H9 (cell line): ENCODE results near the gene RHOD. TPM values are rescaled to one million over a fixed set of nuclear protein-coding genes. Genes with fewer than 3 reads are reported as not detected.

Source experiments
- DNase-seq: peaks from one replicate; pipeline ENCODE4 v3.0.0-alpha.2; 2017
- H2AFZ ChIP-seq: one replicate; pipeline ENCODE4 v1.6.1; 2013; ENCODE audit warnings: mild to moderate bottlenecking, low read length, control low read depth, moderate library complexity
- H2AK5ac ChIP-seq: 2 replicates; pipeline ENCODE4 v1.6.1; 2013; ENCODE audit warnings: low read length, control low read depth, mixed read lengths; ENCODE audit not compliant: insufficient read length
- H2BK120ac ChIP-seq: one replicate; pipeline ENCODE4 v1.6.1; 2013; ENCODE audit warnings: low read depth, mild to moderate bottlenecking, low read length, control low read depth, inconsistent platforms; ENCODE audit not compliant: poor library complexity, severe bottlenecking
- H2BK12ac ChIP-seq: 2 replicates; pipeline ENCODE4 v1.6.1; 2013; ENCODE audit warnings: low read length, control low read depth, mixed read lengths, low read depth; ENCODE audit not compliant: insufficient read length
- H2BK15ac ChIP-seq: 2 replicates; pipeline ENCODE4 v1.6.1; 2013; ENCODE audit warnings: low read depth, low read length, control low read depth
- H2BK20ac ChIP-seq: one replicate; pipeline ENCODE4 v1.6.1; 2013; ENCODE audit warnings: low read depth, mild to moderate bottlenecking, low read length, control low read depth, inconsistent platforms; ENCODE audit not compliant: poor library complexity, severe bottlenecking
- H2BK5ac ChIP-seq: 2 replicates; pipeline ENCODE4 v1.6.1; 2013; ENCODE audit warnings: low read length, control low read depth, mixed read lengths; ENCODE audit not compliant: insufficient read length
- H3K14ac ChIP-seq: 2 replicates; pipeline ENCODE4 v1.6.1; 2013; ENCODE audit warnings: low read length, control low read depth; ENCODE audit not compliant: insufficient read depth
- H3K18ac ChIP-seq: 2 replicates; pipeline ENCODE4 v1.6.1; 2013; ENCODE audit warnings: low read depth, mild to moderate bottlenecking, mixed read lengths, low read length, control low read depth; ENCODE audit not compliant: insufficient read length
- H3K23ac ChIP-seq: 2 replicates; pipeline ENCODE4 v1.6.1; 2013; ENCODE audit warnings: low read length, control low read depth, mixed read lengths, low read depth; ENCODE audit not compliant: insufficient read length
- H3K23me2 ChIP-seq: 2 replicates; pipeline ENCODE4 v1.6.1; 2013; ENCODE audit warnings: low read depth, mild to moderate bottlenecking, mixed read lengths, low read length, control low read depth; ENCODE audit not compliant: insufficient read length, poor library complexity, severe bottlenecking
- H3K27ac ChIP-seq: 2 replicates; pipeline ENCODE4 v1.5.1; 2013; ENCODE audit warnings: low read length, control low read depth, mixed read lengths, low read depth; ENCODE audit not compliant: insufficient read length
- H3K27me3 ChIP-seq: 2 replicates; pipeline ENCODE4 v1.6.1; 2013; ENCODE audit warnings: low read length, control low read depth, inconsistent platforms; ENCODE audit not compliant: insufficient read depth
- H3K4ac ChIP-seq: 2 replicates; pipeline ENCODE4 v1.6.1; 2013; ENCODE audit warnings: low read depth, mild to moderate bottlenecking, control low read depth, inconsistent platforms, low read length, moderate library complexity
- H3K4me1 ChIP-seq: 2 replicates; pipeline ENCODE4 v1.6.1; 2013; ENCODE audit warnings: low read length, control low read depth, inconsistent platforms; ENCODE audit not compliant: insufficient read depth
- H3K4me2 ChIP-seq: 2 replicates; pipeline ENCODE4 v1.6.1; 2013; ENCODE audit warnings: low read length, control low read depth, mixed read lengths; ENCODE audit not compliant: insufficient read length, insufficient read depth
- H3K56ac ChIP-seq: 2 replicates; pipeline ENCODE4 v1.6.1; 2013; ENCODE audit warnings: low read depth, mild to moderate bottlenecking, mixed read lengths, low read length, control low read depth; ENCODE audit not compliant: insufficient read length
- H3K79me1 ChIP-seq: 2 replicates; pipeline ENCODE4 v1.6.1; 2013; ENCODE audit warnings: low read depth, mild to moderate bottlenecking, moderate library complexity, low read length, control low read depth, inconsistent platforms; ENCODE audit not compliant: insufficient read depth, poor library complexity, severe bottlenecking
- H3K79me2 ChIP-seq: 2 replicates; pipeline ENCODE4 v1.6.1; 2013; ENCODE audit warnings: low read length, control low read depth, inconsistent platforms; ENCODE audit not compliant: insufficient read depth
- H3K9ac ChIP-seq: 2 replicates; pipeline ENCODE4 v1.6.1; 2013; ENCODE audit warnings: low read length, control low read depth, mixed read lengths; ENCODE audit not compliant: insufficient read length; ENCODE audit errors: extremely low read depth
- H3K9me3 ChIP-seq: one replicate; pipeline ENCODE4 v1.6.1; 2013; ENCODE audit warnings: low read depth, low read length, inconsistent platforms; ENCODE audit not compliant: control insufficient read depth
- H3T11ph ChIP-seq: one replicate; pipeline ENCODE4 v1.6.1; 2013; ENCODE audit warnings: mild to moderate bottlenecking, low read length, control low read depth, inconsistent platforms
- H4K20me1 ChIP-seq: one replicate; pipeline ENCODE4 v1.6.1; 2013; ENCODE audit not compliant: control insufficient read depth, insufficient read length, insufficient read depth
- H4K5ac ChIP-seq: 2 replicates; pipeline ENCODE4 v1.6.1; 2013; ENCODE audit warnings: low read depth, mild to moderate bottlenecking, mixed read lengths, low read length, control low read depth; ENCODE audit not compliant: insufficient read length
- H4K8ac ChIP-seq: replicated peaks from 2 replicates; pipeline ENCODE4 v1.6.1; 2013; ENCODE audit warnings: low read length, control low read depth, mixed read lengths, low read depth; ENCODE audit not compliant: insufficient read length
- H4K91ac ChIP-seq: 2 replicates; pipeline ENCODE4 v1.6.1; 2013; ENCODE audit warnings: low read depth, mild to moderate bottlenecking, moderate library complexity, mixed read lengths, low read length, control low read depth; ENCODE audit not compliant: insufficient read length
- H3K27ac Mint-ChIP-seq, 3 experiments: 2 replicates in 2 of 3; 3 replicates in 1 of 3; pipeline ENCODE4 v1.8.0; 2020 to 2021; ENCODE audit warnings: mixed read lengths in 3 of 3, mild to moderate bottlenecking in 1 of 3, moderate library complexity in 1 of 3
- H3K27me3 Mint-ChIP-seq: 2 replicates; pipeline ENCODE4 v1.8.0; 2021; ENCODE audit warnings: low read depth, mild to moderate bottlenecking, moderate library complexity, mixed read lengths
- H3K36me3 Mint-ChIP-seq, 3 experiments: 2 replicates in 2 of 3; 3 replicates in 1 of 3; pipeline ENCODE4 v1.8.0; 2020 to 2021; ENCODE audit warnings: low read depth in 3 of 3, mixed read lengths in 3 of 3; ENCODE audit not compliant: insufficient read depth in 1 of 3
- H3K4me1 Mint-ChIP-seq, 2 experiments: 2 replicates each; pipeline ENCODE4 v1.8.0; 2020; ENCODE audit warnings: mixed read lengths in 2 of 2
- H3K4me3 Mint-ChIP-seq, 2 experiments: 2 replicates in 1 of 2; 3 replicates in 1 of 2; pipeline ENCODE4 v1.8.0; 2020 to 2021; ENCODE audit warnings: mild to moderate bottlenecking in 2 of 2, mixed read lengths in 2 of 2, moderate library complexity in 1 of 2
- H3K9me3 Mint-ChIP-seq, 2 experiments: 2 replicates in 1 of 2; 3 replicates in 1 of 2; pipeline ENCODE4 v1.8.0; 2020; ENCODE audit warnings: mild to moderate bottlenecking in 2 of 2, mixed read lengths in 2 of 2, moderate library complexity in 1 of 2
- WGBS: extraction: QIAGEN DNeasy Blood & Tissue Kit; methylation state at CpG from one replicate; pipeline ENCODE4 v1.1.7; 2013; ENCODE audit warnings: missing lambda C conversion rate, low lambda C conversion rate, mixed read lengths; ENCODE audit not compliant: insufficient read length; ENCODE audit errors: extremely low coverage; 5-methylcytosine and 5-hydroxymethylcytosine counted together
- total RNA-seq: library from RNA; stranded (reverse); gene quantifications from 2 replicates; pipeline ENCODE4 v1.2.1, GENCODE V29; 2021
- TF ChIP-seq, protein P1 (sequence below): fragments of 200-600 bp; sonication (generic); conservative IDR thresholded peaks from 3 replicates; pipeline ENCODE4 v1.8.0; 2021; ENCODE audit warnings: antibody characterized with exemption, mild to moderate bottlenecking

RHOD gene
- total RNA-seq, 1 experiment from 2014 or later, result 14.8 TPM

DNA sequence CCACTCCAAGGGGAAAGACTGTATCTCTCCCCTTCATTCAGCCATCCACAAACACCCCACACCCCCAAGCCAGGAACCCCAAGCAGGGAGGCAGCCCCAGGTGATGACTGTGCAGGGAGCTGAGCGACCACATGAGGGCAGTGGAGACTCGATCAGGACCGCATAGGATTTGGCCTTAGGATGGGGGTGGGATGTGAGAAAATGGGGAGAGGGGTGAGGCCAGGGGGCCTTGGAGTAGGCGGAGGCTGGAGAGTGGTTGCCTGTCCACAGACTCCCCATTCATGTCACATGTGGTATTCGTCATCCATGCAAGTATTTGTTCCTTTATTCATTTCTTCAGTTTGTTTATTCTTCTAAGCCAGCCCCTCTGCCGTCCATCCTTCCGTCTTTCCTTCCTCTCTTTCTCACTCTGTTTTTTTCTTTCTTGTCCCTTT is 2.7 kb upstream of the RHOD start:
- peak; percentile 74 for DNase-seq
- Histone ChIP-seq H3K4me1 (no peaks in the 10 kb centered on the region; the same call in 1 of the 2 replicates), H4K20me1 (peaks cover 3% of the 10 kb centered on the region), H2AFZ (no peak overlapping the region), H4K8ac (no peak overlapping the region), H2AK5ac (no peak overlapping the region), H3K14ac (no peak overlapping the region), H3K23ac (no peak overlapping the region), H3K27ac (no peak overlapping the region), H3K79me2 (no peaks in the 10 kb centered on the region), H3K9ac (no peak overlapping the region), H2BK5ac (no peak overlapping the region), H3K79me1 (no peaks in the 10 kb centered on the region), H3K18ac (no peak overlapping the region), H3K4ac (no peak overlapping the region), H2BK12ac (no peak overlapping the region), H3K4me2 (no peak overlapping the region), H3K23me2 (peaks cover 4% of the 10 kb centered on the region), H3T11ph (no peak overlapping the region), H4K5ac (no peak overlapping the region), H2BK20ac (no peak overlapping the region), H4K91ac (no peak overlapping the region), H3K9me3 (no peaks in the 10 kb centered on the region), H3K27me3 (no peaks in the 10 kb centered on the region), H3K56ac (no peak overlapping the region), H2BK15ac (no peak overlapping the region), H2BK120ac (no peak overlapping the region)
- Mint-ChIP-seq H3K4me3 (peak overlapping the region in 1 of 2 experiments; percentile 1; a peak in 2 of 5 replicates), H3K27me3 (no peaks in the 10 kb centered on the region; the same call in none of the 2 replicates), H3K9me3 (no peaks in the 10 kb centered on the region), H3K36me3 (no peaks in the 10 kb centered on the region), H3K27ac (0 out of 7 replicates have a peak overlapping the region, but pooled peaks of 1 of the 3 experiments have one; percentile 12), H3K4me1 (peaks cover 20 to 43% of the 10 kb centered on the region in 2 experiments)
- whole genome bisulfite sequencing, result no CpG with 5 or more reads among the region's 7 CpGs
- TF ChIP-seq, protein P1, sequence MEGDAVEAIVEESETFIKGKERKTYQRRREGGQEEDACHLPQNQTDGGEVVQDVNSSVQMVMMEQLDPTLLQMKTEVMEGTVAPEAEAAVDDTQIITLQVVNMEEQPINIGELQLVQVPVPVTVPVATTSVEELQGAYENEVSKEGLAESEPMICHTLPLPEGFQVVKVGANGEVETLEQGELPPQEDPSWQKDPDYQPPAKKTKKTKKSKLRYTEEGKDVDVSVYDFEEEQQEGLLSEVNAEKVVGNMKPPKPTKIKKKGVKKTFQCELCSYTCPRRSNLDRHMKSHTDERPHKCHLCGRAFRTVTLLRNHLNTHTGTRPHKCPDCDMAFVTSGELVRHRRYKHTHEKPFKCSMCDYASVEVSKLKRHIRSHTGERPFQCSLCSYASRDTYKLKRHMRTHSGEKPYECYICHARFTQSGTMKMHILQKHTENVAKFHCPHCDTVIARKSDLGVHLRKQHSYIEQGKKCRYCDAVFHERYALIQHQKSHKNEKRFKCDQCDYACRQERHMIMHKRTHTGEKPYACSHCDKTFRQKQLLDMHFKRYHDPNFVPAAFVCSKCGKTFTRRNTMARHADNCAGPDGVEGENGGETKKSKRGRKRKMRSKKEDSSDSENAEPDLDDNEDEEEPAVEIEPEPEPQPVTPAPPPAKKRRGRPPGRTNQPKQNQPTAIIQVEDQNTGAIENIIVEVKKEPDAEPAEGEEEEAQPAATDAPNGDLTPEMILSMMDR, result peak; percentile 84
